ENCODE data around the gene ACSS3.

DNA sequence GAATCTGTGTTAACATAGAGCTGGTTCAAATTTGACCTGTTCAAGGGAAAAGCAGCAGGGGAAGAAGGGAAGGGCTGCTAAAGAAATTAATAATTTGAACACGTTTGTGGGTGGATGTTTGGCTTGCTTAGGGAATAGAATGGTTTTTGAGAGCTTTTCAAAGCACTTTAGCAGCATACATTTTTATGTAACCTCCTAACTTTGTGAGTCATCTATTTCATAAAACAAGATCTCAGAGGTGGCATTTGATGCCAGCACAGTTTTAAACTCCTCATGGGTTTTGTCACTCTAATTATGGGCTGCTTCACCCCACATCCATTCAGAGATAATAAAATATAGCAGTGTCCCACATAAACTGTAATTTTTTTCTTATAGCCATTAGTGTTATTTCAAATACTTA, 143.8 kb downstream of the ACSS3 start:
- TF ChIP-seq TAF1 (IDR thresholded peaks at IDR 0.05; ENCODE audit: low read depth) (no peak), RAD21 (IDR thresholded peaks at IDR 0.05; ENCODE audit: low read depth) (no peak), CEBPB (IDR thresholded peaks at IDR 0.05) (no peak)

Measured in Ishikawa (cell line).